T-cell (primary cell): ENCODE results near the gene TPRG1L. TPM values are rescaled to one million over a fixed set of nuclear protein-coding genes. Genes with fewer than 3 reads are reported as not detected.

Experiments
- ATAC-seq, 4 experiments: fragments of 200-7000 bp in 3 of 4; fragments of 150-1000 bp in 1 of 4; cut with Tn5 transposase; replicated peaks in 1 of 4; 1 replicate in 3 of 4; 2 replicates in 1 of 4; pipeline ENCODE4 v1.10.0; 2021; ENCODE audit warnings: moderate library complexity in 3 of 4, mild to moderate bottlenecking in 2 of 4, moderate number of reproducible peaks in 1 of 4
- CTCF ChIA-PET, 2 donors: fragments of 300-600 bp; sonication (Branson Sonifier 250); formaldehyde crosslinking; loops; one replicate each; lab custom pipeline; 2022; ENCODE audit warnings: antibody characterized with exemption in 2 of 2; lab: Charles Lee
- POLR2A ChIA-PET, 2 donors: fragments of 300-600 bp; sonication (Branson Sonifier 250); formaldehyde crosslinking; loops; one replicate each; lab custom pipeline; 2022; ENCODE audit warnings: antibody characterized with exemption in 2 of 2; lab: Charles Lee
- DNase-seq, 35 experiments: peaks; one replicate each; pipeline versions ENCODE4 v3.0.0 to v3.0.0-alpha.2; 2013 to 2023
- H3K27ac ChIP-seq: one replicate; pipeline ENCODE4 v1.5.1; 2013; ENCODE audit warnings: low read length
- H3K27me3 ChIP-seq, 2 experiments: replicated peaks in 1 of 2; 1 replicate in 1 of 2; 2 replicates in 1 of 2; pipeline versions ENCODE4 v1.6.1 to v1.7.0; 2013; ENCODE audit warnings: low read length in 1 of 2, mixed read lengths in 1 of 2; ENCODE audit not compliant: control insufficient read depth in 2 of 2, insufficient read depth in 2 of 2; ENCODE audit errors: extremely low read depth in 1 of 2
- H3K36me3 ChIP-seq, 2 donors: 1 replicate in 1 of 2; 2 replicates in 1 of 2; pipeline versions ENCODE4 v1.6.1 to v1.7.0; 2013; ENCODE audit warnings: low read length in 1 of 2; ENCODE audit not compliant: control insufficient read depth in 2 of 2, insufficient read depth in 1 of 2; ENCODE audit errors: extremely low read depth in 1 of 2
- H3K4me1 ChIP-seq, 2 experiments: 1 replicate in 1 of 2; 2 replicates in 1 of 2; pipeline versions ENCODE4 v1.6.1 to v1.7.0; 2013; ENCODE audit warnings: low read length in 2 of 2, mixed read lengths in 1 of 2; ENCODE audit not compliant: insufficient read depth in 2 of 2, control insufficient read depth in 1 of 2; ENCODE audit errors: extremely low read depth in 1 of 2
- H3K4me3 ChIP-seq, 2 donors: 1 replicate in 1 of 2; 2 replicates in 1 of 2; pipeline versions ENCODE4 v1.5.1 to v1.7.0; 2013; ENCODE audit warnings: mild to moderate bottlenecking in 2 of 2, low read length in 1 of 2, moderate library complexity in 1 of 2; ENCODE audit not compliant: control insufficient read depth in 1 of 2; ENCODE audit errors: extremely low read depth in 1 of 2
- H3K9me3 ChIP-seq: 2 replicates; pipeline ENCODE4 v1.7.0; 2013
- H3K27ac Mint-ChIP-seq, 2 donors: one replicate each; pipeline ENCODE4 v1.8.0; 2020 to 2021; ENCODE audit warnings: mild to moderate bottlenecking in 2 of 2, mixed read lengths in 2 of 2
- H3K27me3 Mint-ChIP-seq, 2 donors: one replicate each; pipeline ENCODE4 v1.8.0; 2021 to 2022; ENCODE audit warnings: mixed read lengths in 2 of 2
- H3K36me3 Mint-ChIP-seq: one replicate; pipeline ENCODE4 v1.8.0; 2021; ENCODE audit warnings: mixed read lengths
- H3K4me1 Mint-ChIP-seq, 3 donors: one replicate each; pipeline ENCODE4 v1.8.0; 2020 to 2022; ENCODE audit warnings: mixed read lengths in 3 of 3, mild to moderate bottlenecking in 1 of 3
- H3K4me3 Mint-ChIP-seq, 3 donors: one replicate each; pipeline ENCODE4 v1.8.0; 2020 to 2022; ENCODE audit warnings: mild to moderate bottlenecking in 3 of 3, mixed read lengths in 3 of 3, moderate library complexity in 3 of 3
- H3K9me3 Mint-ChIP-seq, 3 donors: one replicate each; pipeline ENCODE4 v1.8.0; 2020 to 2022; ENCODE audit warnings: mixed read lengths in 3 of 3
- WGBS: methylation state at CpG from one replicate; pipeline ENCODE4 v1.1.5; 2013; ENCODE audit warnings: missing lambda C conversion rate; ENCODE audit not compliant: insufficient coverage; 5-methylcytosine and 5-hydroxymethylcytosine counted together
- total RNA-seq, 35 experiments: library from RNA in 6 of 35; stranded (reverse) in 6 of 35; fragments of 120-200 nt in 1 of 35; gene quantifications; one replicate each; pipeline versions ENCODE4 v1.2.1 to v1.2.4 and lab custom pipeline; 2013 to 2026

The TPRG1L gene
- total RNA-seq, 5 donors from 2014 or later (not counting 1 experiment from before 2014, with no cell fraction given): 36.7 to 48.5 (median 45.4) TPM

DNA sequence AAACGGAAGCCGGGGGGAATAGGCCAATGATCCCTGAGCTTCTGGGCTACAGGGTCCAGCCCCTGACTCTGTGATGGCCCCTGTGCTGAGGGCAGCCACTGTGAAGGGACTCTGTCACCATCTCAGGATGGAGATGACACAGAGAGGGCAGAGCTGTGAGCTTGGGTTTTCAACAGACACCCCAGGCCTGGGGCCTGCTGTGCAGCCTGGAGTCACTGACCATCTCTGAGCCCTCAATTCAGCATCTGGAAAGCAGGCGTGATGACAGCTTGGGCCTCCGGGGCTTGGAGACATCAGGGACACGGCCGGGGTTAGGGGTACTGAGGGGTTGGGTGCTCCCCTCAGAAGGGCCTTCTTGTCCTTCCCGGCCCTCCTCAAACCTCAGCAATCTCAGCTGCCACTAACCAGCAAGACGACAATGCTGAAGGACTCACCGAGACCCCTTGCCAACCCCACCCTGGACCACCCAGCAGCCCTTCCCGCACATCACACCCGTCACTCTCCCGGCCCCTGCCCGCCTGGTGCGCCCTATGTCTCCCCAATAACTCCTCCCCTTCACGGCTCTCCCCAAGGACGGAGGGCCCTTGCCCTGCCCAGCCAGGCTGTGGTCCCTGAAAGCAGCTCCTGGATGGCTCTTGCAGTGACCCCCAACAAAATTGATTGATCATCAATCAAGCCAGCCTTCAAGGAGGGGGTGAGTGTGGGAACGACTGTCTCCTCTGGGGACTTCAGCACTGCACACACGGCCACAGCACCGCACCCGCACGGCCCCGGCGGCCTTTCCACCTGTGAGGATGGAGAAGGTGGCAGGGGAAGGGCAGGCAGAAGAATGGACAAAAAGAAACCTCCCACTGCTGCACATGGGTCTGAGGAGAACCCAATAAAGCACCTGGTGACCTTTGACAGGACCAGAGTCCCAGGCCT lies 17.8 kb upstream of the TPRG1L start:
- POLR2A ChIA-PET: no interaction called here
- H3K4me3 Mint-ChIP-seq: no peak overlapping the region

DNA sequence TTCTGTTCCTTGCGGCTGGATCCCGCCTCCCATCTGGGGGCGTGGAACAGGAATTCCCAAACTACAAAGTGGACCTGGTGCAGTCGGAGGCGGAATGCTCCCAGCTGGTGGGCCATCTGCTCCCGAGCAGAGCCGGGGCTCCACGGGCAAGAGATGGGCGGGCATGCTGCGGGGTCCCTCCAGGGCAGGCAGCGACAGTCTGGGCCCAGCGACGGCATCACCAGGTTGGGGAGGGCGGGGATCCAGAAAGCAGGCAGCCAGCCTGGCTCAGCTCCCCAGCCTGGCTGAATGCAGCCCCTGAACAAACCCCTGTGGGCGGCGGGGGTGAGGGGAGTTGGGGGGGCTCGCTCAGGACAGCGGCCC lies 17.1 kb upstream of the TPRG1L start:
- 93% methylated on average over 13 of the region's 18 CpGs for whole genome bisulfite sequencing
- peaks cover 0 to 19% of the 10 kb centered on the region in 2 experiments for H3K4me1 ChIP-seq
- Mint-ChIP-seq H3K27me3 (peaks cover 0 to 19% of the 10 kb centered on the region in 2 donors), H3K4me3 (no peak overlapping the region), H3K36me3 (no peaks in the 10 kb centered on the region), H3K9me3 (no peaks in the 10 kb centered on the region), H3K27ac (no peak overlapping the region), H3K4me1 (peaks cover 0 to 10% (median 9%) of the 10 kb centered on the region in 3 donors)
- peaks cover 0 to 78% of the 10 kb centered on the region in 2 experiments for H3K27me3 ChIP-seq
- DNase-seq (no peak), ATAC-seq (no peak)
- H3K36me3 ChIP-seq: no peaks in the 10 kb centered on the region
- ChIA-PET CTCF (no interaction called here), POLR2A (no interaction called here)
- H3K4me3 ChIP-seq: no peak overlapping the region
- H3K27ac ChIP-seq: no peak overlapping the region
- no peaks in the 10 kb centered on the region for H3K9me3 ChIP-seq

More for the DNA sequence above, 17.8 kb upstream of the TPRG1L start:
- no peaks in the 10 kb centered on the region for H3K9me3 ChIP-seq
- peaks cover 0 to 76% of the 10 kb centered on the region in 2 experiments for H3K27me3 ChIP-seq
- Mint-ChIP-seq H3K27ac (no peak overlapping the region), H3K27me3 (peaks cover 0 to 19% of the 10 kb centered on the region in 2 donors), H3K4me1 (peaks cover 0 to 9% (median 9%) of the 10 kb centered on the region in 3 donors), H3K36me3 (no peaks in the 10 kb centered on the region), H3K9me3 (no peaks in the 10 kb centered on the region)
- H3K4me1 ChIP-seq: peaks cover 0 to 18% of the 10 kb centered on the region in 2 experiments
- H3K4me3 ChIP-seq: no peak overlapping the region
- CTCF ChIA-PET: no interaction called here
- DNase-seq (no peak), ATAC-seq (no peak)
- H3K27ac ChIP-seq: no peak overlapping the region
- WGBS: 96% methylated on average over 8 of the region's 23 CpGs
- H3K36me3 ChIP-seq: no peaks in the 10 kb centered on the region

DNA sequence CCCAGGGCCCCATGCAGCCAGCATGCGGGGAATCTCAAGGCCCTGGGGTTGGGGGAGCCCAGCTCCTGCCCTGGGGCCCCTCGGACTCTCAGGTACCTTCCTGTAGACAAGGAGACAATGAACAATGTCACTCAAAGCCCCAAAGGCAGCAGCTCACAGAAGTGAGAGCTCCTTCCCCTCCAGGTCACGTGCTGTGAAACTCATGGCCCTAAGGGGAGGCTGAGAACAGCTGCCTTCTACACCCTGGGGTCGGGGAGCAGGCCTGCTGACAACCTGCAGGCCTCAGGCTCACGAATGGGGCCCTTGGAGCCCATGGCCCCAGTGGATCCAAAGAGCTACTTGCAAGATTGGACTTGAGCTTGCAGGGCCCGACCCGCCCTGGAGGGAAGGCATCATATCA lies 16.7 kb upstream of the TPRG1L start:
- WGBS: 73% methylated on average over 7 of the region's 7 CpGs
- Mint-ChIP-seq H3K4me3 (no peak overlapping the region), H3K9me3 (no peaks in the 10 kb centered on the region), H3K27ac (no peak overlapping the region), H3K4me1 (peaks cover 0 to 10% (median 9%) of the 10 kb centered on the region in 3 donors), H3K27me3 (peaks cover under 1 to 19% of the 10 kb centered on the region in 2 donors), H3K36me3 (no peaks in the 10 kb centered on the region)
- Histone ChIP-seq H3K27ac (no peak overlapping the region), H3K27me3 (peaks cover 0 to 76% of the 10 kb centered on the region in 2 experiments), H3K4me3 (no peak overlapping the region), H3K36me3 (no peaks in the 10 kb centered on the region), H3K4me1 (peaks cover 0 to 19% of the 10 kb centered on the region in 2 experiments), H3K9me3 (no peaks in the 10 kb centered on the region)
- DNase-seq (no peak), ATAC-seq (no peak)
- ChIA-PET CTCF (no interaction called here), POLR2A (no interaction called here)

- Mint-ChIP-seq H3K36me3 (no peaks in the 10 kb centered on the region), H3K27me3 (peaks cover 3 to 19% of the 10 kb centered on the region in 2 donors), H3K27ac (no peak overlapping the region), H3K9me3 (no peaks in the 10 kb centered on the region), H3K4me3 (peak overlapping the region in 1 of 3 donors; percentile 18), H3K4me1 (peaks cover 0 to 10% (median 9%) of the 10 kb centered on the region in 3 donors)
- POLR2A ChIA-PET: no interaction called here
- ATAC-seq: no peak
- H3K36me3 ChIP-seq: no peaks in the 10 kb centered on the region
- no peak overlapping the region for H3K4me3 ChIP-seq
- WGBS: 63% methylated on average over 17 of the region's 22 CpGs
- peaks cover 0 to 72% of the 10 kb centered on the region in 2 experiments for H3K27me3 ChIP-seq
- peaks cover 0 to 19% of the 10 kb centered on the region in 2 experiments for H3K4me1 ChIP-seq
- H3K27ac ChIP-seq: no peak overlapping the region
- CTCF ChIA-PET: no interaction called here
- DNase-seq: no peak
- H3K9me3 ChIP-seq: no peaks in the 10 kb centered on the region
Observed at GRCh38 chr1:3609016-3609768, 15.6 kb upstream of the TPRG1L start.

DNA sequence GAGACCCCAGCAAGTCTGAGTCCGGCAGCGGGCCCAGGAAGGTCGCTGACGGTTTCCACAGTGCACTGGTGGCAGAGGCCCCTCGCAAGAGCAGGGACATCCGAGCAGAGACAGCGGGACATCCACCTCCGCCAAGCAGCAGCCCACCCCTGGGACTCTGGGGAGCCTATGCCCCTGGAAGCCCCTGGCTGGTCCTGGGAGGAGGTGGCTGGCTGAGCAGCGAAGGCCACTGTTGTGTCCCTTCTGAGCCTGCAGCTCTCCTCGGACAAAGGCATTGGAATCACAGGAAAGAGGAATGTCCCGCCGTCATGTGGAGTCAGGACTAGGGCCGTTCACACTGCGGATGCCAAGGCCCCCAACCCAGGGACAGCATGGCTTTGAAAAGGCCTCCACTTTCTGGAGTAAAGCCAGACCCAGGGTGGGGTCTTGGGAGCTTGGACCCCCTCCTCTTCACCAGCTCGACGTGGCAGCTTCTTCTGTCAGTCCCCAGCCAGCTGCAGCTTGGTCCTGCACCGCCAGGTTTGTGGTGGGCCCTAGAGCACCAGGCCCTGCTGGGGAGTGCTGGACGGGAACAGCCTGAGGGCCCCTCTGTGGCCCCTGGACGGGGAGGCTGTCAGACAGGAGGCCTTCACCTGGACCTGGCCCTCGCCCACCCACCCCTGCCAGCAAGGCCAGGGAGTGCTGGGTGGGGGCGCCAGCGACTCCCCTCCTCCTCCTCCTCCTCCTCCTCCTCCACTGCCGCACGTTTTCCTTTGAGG lies 14.9 kb upstream of the TPRG1L start:
- Mint-ChIP-seq H3K4me3 (peak overlapping the region in 2 of 3 donors; percentile 51 to 77), H3K4me1 (peaks cover 0 to 10% (median 9%) of the 10 kb centered on the region in 3 donors), H3K36me3 (no peaks in the 10 kb centered on the region), H3K9me3 (no peaks in the 10 kb centered on the region), H3K27ac (no peak overlapping the region), H3K27me3 (peaks cover 3 to 19% of the 10 kb centered on the region in 2 donors)
- ATAC-seq (no peak), DNase-seq (no peak)
- ChIA-PET CTCF (no interaction called here), POLR2A (no interaction called here)
- 68% methylated on average over 21 of the region's 24 CpGs for WGBS
- H3K9me3 ChIP-seq: no peaks in the 10 kb centered on the region
- H3K27ac ChIP-seq: no peak overlapping the region
- H3K4me1 ChIP-seq: peaks cover 0 to 19% of the 10 kb centered on the region in 2 experiments
- no peaks in the 10 kb centered on the region for H3K36me3 ChIP-seq
- H3K27me3 ChIP-seq: peaks cover 0 to 72% of the 10 kb centered on the region in 2 experiments
- no peak overlapping the region for H3K4me3 ChIP-seq
